SW480 (cell line): ENCODE measurements around the gene PNLIPRP3.
A peak's percentile ranks its signal among the peaks of the same experiment; 100 is the strongest.

Experiments
- DNase-seq: peaks from one replicate; pipeline ENCODE4 v3.0.0-alpha.2; 2016; ENCODE audit warnings: low spot score

PNLIPRP3 gene

DNA sequence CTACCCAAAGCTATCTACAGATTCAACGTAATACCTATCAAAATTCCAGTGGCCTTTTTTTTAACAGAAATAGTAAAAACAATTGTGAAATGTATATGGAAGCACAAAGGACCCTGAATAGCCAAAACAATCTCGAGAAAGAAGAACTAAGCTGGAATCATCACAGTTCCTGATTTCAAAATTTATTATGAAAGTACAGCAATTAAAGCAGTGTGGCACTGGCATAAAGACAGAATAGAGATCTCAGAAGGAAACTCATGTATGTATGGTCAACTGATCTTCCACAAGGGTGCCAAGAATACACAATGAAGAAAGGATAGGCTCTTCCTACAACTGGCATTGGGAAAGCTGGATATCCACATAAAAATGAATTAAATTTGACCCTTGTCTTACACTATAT lies 23.2 kb downstream of the PNLIPRP3 start:
- DNase-seq: no peak

DNA sequence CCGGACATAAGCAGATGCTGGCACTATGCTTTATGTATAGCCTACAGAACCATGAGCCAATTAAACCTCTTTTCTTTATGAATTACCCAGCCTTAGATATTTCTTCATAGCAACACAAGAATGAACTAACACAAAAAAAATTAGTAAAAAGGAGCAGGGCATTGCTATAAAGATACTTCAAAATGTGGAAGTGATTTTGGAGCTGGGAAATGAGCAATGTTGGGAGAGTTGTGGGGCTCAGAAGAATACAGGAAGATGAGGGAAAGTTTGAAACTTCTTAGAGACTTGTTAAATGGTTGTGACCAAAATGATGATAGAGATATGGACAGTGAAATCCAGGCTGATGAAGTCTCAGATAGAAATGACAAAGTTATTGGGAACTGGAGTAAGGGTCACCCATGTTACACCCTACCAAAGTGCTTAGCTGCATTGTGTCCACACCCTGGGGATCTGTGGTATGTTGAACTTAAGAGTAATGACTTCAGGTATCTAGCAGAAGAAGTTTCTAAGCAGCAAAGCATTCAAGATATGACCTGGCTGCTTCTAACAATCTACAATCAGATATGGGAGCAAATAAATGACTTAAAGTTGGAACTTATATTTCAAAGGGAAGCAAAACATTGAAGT lies 24.2 kb downstream of the PNLIPRP3 start:
- no peak for DNase-seq

DNA sequence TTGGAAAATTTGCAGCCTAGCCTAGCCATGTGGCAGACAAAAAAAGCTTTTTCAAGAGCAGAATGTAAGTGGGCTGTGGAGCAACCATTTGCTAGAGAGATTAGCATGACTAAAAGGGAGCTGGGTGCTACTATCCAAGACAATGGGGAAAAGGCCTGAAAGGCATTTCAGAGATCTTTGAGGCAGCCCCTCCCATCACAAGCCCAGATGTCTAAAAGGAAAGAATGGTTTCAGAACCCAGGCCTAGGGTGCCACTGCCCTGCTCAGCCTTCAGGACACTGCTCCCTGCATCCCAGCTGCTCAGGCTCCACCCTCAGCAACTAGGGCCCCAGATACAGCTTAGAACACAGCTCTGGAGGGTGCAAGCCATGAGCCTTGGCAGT lies 24.7 kb downstream of the PNLIPRP3 start:
- no peak for DNase-seq

DNA sequence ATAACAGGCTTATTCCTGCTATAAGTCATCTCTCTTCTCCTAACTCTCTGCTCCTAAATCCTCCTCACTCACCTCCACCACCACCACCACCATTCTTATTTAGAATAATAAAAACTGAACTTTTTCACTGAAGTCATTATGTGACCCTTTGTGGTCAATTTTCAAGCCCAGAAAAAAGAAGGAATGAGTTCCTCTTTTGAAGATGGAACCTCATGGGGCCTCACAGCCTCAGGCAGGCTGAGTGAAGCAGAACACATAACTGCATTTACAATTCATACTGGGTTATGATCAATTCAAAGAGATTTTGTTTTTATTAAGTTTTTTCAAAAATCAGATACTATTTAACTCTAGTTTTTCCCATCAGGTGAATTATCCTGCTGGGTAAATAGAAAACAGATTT lies 29.8 kb downstream of the PNLIPRP3 start:
- DNase-seq: no peak

DNA sequence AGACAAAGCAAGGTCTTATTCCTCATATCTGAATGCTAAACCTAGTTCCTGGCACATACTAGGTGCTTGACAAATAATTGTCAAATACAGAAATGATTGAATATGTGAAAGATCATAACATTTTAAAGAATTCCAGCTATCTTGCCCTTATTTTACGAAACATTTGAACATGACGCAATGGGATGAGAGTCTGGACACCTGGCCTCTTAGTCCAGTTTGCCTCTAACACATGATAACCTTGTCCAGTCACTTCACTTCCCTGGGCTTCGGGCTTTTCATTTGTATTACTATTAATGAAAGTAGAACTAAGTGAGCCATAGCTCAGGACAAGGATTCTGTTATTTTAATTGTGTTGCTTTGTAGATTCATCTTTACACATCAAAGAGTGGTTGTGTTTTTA lies 32.6 kb downstream of the PNLIPRP3 start:
- no peak for DNase-seq

DNA sequence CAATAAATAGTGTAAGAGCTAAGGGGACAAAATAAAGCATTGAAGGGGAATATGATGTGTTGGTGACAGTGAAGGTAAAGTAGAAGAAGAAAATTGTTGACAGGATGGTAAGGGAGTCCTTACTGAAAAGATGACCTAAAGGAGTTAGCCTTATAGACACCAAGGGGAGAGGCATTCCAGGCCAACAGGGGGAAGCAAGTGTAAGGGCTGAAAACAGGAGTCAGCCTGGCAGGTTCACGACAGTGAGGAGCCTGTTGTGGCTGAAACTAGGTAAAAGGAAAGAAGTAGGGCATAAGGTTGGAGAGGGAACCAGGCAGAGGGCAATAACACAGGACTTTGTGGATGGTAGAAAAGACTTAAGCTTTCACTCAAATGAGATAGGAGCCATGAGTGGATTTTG lies 34.0 kb downstream of the PNLIPRP3 start:
- DNase-seq: no peak

DNA sequence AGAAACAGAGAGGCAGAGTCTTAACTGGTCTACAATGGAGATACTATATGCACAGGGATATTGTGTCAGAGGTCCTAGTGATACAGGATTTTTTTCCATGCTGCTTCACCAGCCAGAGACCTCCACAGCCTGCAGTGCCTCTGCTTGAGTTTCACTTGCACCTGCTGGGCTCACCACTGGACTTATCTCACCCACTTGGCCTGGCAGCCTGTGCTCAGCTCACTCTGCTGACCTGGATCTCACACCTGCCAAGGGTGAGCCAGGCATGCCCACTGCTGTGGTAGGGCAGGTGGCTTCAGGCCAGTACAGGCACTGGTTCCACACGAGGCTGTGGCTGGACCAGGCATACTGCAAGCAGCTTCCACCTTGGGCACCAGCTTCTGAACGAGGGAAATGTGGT lies 36.6 kb downstream of the PNLIPRP3 start:
- DNase-seq: no peak

DNA sequence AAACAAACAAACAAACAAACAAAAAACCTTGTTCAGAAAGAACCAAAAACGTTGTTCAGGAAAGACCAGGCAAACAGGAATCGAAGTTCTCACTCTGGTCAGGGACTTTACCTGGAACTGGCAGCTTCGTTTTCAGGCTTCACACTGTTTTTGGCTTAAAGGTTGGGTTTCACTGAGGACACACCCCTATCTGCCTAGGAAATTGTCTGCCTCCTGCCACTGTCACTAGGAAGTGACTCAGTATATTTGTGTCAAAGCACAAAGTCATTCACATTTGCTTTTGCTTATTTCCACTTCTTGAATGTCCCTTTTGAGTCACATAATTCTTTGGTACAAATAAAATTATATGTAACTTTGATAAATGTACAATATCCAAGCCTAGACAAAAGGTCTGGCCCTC lies 37.9 kb downstream of the PNLIPRP3 start:
- DNase-seq: peak; percentile 17

DNA sequence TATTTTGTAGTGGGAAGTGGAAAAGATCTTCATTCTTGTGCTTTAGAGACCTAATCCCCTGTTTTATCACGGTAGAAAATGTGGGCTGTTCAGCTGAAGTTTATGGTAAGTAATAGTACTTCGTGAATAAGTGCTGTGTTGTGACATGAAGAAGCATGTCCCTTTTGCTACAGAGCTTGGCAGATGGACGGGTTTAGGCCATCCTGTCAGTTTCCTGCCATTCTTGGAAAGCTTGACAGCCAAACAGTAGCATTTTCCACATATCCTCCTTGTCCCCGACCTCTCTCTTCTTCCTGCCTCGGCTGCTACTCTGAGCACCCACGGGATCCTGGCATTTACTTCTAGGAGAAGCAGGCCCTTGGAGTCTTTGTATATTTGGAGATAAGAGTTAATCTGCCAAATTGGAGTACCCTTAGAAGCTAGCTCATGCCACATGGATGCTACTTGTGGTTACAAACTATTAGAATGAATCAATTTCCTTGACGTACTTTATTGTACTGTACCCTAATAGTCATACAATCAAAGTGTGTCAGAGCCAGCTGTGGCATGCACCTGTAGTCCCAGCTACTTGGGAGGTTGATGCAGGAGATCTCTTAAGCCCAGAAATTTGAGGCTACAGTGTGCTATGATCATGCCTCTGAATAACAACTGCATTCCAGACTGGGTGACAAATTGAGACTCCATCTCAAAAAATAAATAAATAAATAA lies 39.2 kb downstream of the PNLIPRP3 start:
- no peak for DNase-seq

DNA sequence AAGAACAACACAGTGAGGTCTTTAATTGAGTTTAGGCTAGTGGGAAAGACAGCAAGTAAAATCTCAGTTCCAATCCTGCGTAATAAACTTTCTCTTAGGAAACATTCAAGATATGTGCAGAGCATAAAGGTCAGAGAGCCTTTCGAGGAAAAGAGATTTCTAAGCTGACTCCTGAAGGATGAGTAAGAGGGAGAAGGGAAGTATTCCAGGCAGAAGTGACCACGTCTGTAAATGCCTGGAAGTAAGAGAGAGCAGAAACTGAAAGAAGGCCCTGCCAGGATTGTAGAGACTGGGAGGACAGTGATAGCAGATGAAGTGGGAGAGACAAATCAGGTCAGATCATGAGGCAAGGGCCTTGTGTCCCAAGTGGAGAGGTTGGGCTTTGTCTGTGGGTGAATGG lies 41.8 kb downstream of the PNLIPRP3 start:
- no peak for DNase-seq

DNA sequence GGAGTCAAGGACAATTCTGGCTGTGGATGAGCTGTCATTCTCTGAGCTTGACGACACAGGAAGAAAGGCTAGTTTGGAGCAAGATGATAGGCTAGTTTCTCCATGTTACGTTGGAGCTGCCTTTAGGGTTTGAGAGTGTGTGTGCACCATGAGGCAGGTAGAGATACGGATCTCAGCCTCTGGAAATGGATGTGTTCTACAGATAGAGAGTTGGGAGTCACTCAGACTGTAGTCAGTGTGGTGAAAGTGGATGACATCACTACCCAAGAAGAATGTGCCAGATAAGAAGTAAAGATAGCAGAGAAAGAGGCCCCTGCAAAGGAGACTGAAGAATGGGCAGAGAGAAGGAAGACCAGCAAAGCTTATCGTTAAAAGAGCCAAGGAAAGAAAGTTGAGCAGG lies 42.4 kb downstream of the PNLIPRP3 start:
- DNase-seq: no peak

DNA sequence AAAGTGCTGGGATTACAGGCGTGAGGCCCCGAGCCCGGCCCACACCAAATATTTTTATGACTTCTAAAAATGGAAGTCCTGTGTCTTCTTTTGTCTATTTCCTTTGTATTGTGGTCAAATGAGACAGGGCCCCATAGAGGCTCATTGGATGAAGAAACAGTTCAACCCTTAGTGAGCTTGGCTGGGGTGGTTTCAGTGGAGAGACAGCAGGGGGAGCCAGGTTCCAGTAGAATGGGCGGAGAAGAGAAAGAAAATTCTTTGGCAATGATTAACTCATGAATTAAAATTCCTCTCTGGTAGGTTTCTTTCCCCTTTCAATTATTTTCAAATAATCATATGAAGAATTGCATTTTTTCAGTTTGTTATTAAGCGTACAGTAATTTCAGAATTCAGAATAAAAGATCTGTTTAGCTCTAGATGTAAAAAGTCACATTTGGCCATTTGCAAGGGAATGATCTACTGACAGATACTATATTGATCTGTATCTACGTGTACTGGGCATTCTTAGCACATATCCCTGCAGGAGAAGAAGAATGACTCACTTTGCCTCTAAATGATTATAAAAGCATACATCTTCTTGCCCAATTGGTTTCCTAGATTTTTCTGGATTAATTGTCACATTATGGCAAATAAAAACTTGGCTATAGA lies 43.2 kb downstream of the PNLIPRP3 start:
- DNase-seq: peak; percentile 56

DNA sequence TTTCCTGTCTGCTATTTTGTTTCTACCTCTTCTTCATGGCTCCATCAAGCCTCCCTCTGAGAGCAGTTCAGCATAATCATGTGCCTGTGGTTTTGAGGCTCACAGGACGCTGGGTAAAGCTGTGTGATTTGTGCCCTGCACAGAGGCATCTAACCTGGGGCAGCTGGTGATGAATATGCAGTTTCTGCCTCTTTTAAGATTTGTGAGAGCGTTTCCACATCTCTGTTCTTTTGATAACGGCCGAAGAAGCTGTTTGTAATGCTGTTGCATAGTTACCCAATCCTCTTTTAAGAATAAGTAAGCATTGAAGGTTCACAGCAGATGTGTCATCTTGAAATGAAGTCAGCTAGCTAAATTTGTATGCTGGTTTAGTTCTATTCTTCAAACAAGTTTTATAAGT lies 45.2 kb downstream of the PNLIPRP3 start:
- DNase-seq: no peak

DNA sequence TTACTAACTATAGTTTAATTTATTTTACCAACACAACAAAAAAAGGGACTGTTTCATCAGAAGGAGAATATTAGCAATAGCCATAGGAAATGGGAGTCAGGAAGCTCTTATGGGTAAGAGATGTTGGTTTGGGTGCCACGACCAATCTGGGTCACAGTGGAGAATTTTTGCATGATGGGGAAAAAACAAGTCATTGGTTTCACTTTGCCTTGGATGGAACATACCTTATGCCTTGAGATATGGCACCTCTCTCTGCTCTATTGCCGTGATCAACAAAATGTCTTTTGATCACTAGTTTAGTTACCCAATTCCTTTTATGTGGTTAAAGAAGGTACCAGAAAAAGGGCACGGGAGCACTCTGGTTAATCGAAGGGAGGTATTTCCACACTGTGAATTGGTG lies 48.2 kb downstream of the PNLIPRP3 start:
- DNase-seq: no peak

DNA sequence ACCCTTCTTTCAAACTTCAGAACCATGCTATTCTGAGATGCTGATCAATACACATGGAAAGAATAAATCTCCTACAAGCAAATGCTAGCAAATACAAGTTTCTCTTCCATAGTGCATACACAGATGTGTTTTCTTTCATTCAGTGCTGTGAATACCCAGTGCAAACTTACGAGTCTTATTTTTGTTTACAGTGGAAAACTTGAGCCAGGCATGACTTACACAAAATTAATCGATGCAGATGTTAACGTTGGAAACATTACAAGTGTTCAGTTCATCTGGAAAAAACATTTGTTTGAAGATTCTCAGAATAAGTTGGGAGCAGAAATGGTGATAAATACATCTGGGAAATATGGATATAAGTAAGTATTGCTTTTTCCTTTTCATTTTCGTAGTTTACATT lies 48.8 kb downstream of the PNLIPRP3 start:
- no peak for DNase-seq

DNA sequence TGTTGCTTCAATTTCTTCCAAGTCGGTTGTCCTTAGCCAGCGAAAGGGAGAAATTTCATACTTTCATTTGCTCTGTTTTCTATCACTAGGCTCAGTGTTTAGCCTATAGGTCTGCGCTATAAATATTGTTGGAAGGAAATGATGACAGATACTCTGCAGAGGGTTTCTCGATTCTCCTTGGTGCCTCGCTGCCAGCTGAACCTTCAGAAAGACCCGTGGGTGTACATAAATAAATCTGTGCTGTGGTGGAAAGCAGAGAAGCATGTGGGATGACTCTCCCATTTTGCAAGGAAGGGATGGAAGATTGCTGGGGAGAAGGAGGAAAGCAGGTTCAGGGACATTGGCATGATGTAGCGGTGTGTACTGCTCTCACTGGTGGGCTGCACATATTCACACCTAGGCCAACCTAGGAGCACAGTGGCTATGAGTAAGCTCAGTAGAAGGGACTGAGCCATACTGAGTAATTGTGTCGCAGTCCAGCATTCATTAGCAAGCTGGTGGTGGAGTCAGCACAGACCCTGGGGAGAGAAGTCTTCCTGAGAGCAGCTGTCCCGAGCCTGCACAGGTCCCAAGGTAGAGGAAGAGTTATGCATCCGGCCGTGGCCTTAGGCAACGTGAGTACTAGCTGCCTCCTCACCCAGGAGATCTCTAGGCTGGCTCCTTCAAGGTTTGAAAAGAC lies 50.5 kb downstream of the PNLIPRP3 start:
- DNase-seq: no peak

DNA sequence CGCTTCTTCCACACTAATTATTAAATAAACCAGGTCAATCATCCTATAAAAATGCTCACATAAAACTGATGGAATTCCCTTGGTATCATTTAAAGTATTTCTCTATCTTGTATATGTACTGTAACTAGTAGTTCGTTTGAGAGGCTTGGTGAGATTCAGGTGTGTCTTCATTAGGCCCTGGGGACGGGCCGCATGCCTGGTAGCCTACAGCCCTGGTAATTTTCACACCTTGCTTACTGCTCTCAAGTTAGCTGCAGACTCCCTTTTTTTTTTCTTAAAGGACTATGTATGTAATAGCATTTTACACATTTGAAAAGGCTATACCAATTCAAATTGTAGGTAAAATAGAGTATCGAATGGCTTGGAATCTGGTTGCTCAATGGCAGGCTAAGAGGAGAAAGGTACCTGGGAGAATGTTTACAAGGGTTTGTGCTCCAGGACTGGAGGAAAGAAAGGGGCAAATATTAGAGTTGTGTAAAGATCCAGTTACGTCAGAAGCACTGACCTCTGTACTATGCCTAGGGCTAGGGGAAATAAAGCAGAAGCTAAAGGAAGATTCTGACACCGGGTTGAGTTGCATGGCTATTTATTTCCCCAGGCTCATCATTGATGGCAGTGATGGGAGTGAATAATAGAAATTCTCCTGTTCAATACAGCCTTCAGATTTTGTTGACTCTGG lies 59.3 kb downstream of the PNLIPRP3 start:
- DNase-seq: no peak

DNA sequence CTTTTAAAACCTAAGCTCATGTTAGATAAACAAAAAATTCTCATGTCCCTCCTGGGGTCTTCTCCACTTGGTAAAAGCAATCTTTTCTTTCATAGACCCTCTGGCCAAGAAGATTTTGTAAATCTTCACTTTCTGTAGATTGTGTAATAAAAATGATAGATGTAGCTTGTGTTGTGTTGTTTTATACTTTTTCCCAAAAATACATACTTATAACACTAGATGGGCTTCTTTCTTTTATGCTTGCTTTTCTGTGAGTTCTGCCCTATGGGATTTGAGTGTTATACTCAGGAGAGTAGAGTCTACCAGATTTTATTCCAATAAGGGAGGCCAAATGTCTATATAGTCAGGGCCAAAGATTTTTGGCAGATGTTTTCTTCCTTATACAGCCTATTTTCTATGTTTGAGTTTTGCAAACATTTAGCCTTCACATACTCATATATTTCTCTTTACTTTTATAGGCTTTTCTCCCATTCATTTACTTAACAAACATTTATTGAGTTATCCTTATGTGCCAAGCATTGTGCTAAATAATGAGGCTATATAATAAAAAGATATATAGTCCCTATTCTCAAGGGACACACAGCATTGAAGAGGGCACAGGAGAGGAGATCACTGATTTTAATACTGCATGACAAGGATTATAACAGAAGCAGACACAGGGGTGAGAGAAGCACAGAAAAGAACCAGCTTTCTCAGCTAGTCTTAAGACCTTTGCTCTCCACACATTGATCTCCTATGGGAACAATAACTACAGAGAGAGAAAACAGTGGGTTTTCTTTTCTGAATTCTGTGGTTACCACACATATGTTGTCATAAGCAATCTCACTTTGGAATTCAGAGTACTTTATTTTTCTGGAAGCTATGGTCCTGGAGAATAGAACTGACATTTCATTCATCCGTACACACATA lies 60.1 kb downstream of the PNLIPRP3 start:
- no peak for DNase-seq

DNA sequence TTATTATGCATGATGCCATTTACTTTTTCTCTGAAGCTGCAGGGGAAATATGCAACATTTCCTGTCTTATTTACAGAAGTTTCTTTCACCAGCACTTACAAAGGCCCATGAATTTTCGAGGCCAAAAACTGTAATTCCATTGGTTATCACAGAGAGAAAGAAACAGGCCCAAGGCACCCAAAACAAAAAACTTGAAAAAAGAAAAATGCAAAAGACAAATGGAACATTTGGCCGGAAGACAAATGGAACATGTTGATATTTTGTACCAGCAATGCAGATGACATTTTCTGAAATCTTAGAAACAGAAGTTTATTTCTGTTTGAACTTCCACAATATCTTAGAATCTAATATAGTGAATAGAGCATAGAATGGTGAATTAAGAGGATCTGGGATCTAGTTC lies 61.8 kb downstream of the PNLIPRP3 start:
- no peak for DNase-seq

DNA sequence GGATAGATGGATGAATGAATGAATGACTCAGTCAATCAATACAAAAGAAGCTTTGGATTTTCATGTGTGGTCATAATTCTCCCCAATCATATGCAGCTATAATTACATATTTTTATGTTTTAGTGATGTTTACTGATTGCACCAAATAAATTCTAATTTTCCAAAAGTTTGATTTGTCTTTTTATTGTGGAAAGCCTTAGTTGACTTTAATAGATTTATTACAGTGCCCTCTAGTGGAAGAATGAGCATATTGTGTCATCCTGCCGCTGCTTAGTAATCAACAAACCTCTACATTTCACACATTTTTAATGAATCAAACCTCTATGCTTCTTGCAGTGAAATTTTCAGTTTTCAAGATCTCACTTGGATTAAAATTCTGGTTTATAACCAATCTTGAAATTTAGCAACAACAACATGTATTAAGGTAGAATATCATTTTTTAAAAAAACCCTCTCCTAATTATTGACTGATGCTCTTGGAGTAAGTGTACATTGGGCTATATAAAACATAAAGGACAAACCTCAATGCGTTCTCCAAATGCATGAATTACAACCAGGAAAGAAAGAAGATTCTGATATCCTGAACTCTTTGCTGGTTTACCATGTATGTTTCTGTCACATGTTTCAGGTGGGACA lies 62.5 kb downstream of the PNLIPRP3 start:
- DNase-seq: peak; percentile 17

DNA sequence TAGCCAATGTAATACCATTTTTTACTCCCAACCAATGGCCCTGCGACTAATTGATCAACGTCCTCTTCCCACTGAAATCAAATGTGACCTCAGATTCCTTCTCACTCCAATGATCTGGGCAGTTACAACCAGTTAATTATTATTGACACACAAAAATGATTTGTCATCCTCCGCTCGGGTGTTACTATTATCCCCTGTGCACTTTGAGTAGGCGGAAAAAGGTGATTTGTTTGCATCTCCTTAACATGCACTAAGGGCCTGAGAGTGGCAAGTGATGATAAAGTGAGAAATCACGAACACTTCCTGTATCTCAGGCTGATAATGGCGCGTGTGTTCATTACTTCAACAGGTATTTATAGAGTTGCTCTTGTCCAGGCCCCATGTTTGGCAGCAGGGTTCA lies 77.1 kb downstream of the PNLIPRP3 start:
- DNase-seq: no peak
